Measurements from ENCODE around the gene IMPDH1. TPM values are rescaled to one million over a fixed set of nuclear protein-coding genes. Genes with fewer than 3 reads are reported as not detected.

Gene IMPDH1
- total RNA-seq, 3 donors from 2014 or later (not counting 1 experiment from before 2014, with no cell fraction given): 77.8 to 94.1 (median 89.6) TPM

DNA sequence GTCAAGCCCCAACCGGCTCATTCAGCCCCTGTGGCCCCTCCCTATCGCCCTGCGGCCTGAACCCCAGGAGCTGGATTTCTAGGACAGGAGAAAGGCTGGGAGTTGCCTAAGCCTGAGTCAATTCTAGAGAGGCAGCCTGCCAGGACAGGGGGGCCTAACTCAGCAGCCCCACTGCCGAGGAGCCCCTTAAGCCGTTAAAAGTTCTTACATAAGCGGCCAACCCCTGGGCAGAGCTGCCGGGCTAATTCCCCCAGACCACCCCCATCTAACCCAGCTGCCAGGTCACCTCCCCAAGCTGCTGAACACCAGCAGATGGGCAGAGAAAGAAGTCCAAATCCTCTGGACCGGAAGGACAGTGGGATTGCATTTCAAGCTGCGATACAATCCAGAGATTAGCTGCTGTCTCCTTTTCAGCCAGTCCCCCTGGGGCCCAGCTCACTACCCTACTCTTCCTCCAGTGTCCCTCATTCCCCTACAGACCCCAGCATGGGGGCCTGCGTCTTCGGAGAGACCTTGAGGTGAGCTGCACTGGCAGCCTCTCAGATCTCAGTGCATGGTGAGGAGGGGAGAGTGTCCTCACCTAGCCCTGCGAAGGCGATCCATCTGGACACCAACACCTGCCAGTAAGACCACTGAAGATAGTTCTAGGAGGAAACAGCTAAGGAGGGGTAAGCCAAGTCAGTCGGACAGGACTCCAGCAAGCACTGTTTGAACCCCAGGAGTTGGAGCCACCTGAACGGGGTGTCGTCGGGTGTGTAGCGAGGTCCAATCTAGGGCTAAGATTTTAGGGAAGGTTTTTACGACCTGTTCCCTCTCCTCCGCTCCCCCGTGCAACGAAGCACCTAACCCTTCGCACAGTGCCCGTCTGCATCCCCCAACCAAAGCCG lies 830 bp downstream of the IMPDH1 start:
- Mint-ChIP-seq H3K36me3 (no peaks in the 10 kb centered on the region), H3K4me3 (peak overlapping the region; percentile 90), H3K27me3 (ENCODE audit: low read depth in 2 of 2) (no peaks in the 10 kb centered on the region), H3K4me1 (peaks cover 39 to 47% of the 10 kb centered on the region in 2 donors), H3K27ac (peak overlapping the region; percentile 64 to 87), H3K9me3 (no peaks in the 10 kb centered on the region)
- TF ChIP-seq, protein P1, sequence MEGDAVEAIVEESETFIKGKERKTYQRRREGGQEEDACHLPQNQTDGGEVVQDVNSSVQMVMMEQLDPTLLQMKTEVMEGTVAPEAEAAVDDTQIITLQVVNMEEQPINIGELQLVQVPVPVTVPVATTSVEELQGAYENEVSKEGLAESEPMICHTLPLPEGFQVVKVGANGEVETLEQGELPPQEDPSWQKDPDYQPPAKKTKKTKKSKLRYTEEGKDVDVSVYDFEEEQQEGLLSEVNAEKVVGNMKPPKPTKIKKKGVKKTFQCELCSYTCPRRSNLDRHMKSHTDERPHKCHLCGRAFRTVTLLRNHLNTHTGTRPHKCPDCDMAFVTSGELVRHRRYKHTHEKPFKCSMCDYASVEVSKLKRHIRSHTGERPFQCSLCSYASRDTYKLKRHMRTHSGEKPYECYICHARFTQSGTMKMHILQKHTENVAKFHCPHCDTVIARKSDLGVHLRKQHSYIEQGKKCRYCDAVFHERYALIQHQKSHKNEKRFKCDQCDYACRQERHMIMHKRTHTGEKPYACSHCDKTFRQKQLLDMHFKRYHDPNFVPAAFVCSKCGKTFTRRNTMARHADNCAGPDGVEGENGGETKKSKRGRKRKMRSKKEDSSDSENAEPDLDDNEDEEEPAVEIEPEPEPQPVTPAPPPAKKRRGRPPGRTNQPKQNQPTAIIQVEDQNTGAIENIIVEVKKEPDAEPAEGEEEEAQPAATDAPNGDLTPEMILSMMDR (IDR thresholded peaks at IDR 0.05): no peak
- Histone ChIP-seq H3K4me3 (ENCODE audit: low read length) (peak overlapping the region; percentile 99), H3K9me3 (ENCODE audit: control insufficient read depth, insufficient read depth, low read length) (no peaks in the 10 kb centered on the region), H3K27ac (ENCODE audit: low read length) (peak overlapping the region; percentile 68), H3K4me1 (ENCODE audit: control insufficient read depth, insufficient read depth, low read length) (peaks cover 59% of the 10 kb centered on the region), H3K27me3 (ENCODE audit: control insufficient read depth, insufficient read depth, low read length) (no peaks in the 10 kb centered on the region), H3K36me3 (ENCODE audit: control insufficient read depth, insufficient read depth, low read length) (no peaks in the 10 kb centered on the region)
- 34% methylated on average over 25 of the region's 25 CpGs for WGBS (ENCODE audit: insufficient coverage)
- DNase-seq (no peak), ATAC-seq (no peak)
- intact Hi-C loops (cut with micrococcal nuclease): loop anchor here (1.0 to 5.0 kb wide), 2 partner anchors 14 to 48 kb away; partner anchors contain the start of gene HILPDA

DNA sequence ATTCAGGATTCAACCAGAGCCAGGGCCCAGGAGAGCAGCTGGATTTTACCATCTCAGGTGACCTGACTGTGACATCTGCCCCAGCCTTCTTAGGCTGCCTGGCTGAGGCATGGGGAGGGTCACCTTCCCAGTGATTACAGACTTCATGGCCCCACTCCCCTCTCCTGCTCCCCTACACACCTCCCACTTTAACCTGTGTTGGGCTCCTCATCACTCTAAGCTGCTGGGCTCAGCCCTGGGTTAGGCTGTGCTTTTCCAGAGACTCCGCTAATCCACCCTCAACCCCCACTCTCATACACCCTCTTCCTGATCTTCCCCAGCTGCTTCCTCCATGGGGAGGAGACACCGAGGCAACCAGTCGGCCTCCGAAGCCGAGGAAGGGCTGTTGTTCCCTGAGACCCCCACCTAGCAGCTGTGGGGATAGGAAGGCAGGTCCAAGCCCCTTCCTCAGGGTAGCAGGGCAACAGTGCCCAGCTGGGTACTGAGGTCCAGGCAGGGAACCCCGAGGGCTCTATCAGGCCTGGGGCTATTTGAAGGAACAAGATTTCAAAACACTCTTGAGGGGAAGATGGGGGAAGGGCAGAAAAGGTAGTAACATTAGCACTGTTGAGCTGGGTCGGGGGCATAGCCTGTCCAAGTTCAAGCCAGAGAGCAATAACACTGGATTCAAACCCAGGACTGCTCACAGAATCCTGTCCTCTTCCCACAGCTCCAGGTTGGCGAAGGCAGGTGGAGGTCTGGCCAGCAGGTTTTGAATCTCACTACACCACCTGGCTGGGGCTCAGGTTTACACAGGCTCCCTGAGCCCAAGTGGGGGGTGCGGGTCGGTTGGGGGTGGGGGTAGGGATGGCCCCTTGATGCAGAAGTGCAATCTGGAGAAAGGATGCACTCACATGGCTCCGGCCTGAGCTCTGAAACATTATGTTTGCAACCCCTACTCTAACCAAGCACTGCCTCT lies 1.8 kb downstream of the IMPDH1 start:
- 62% methylated on average over 10 of the region's 11 CpGs for WGBS (ENCODE audit: insufficient coverage)
- Histone ChIP-seq H3K27me3 (ENCODE audit: control insufficient read depth, insufficient read depth, low read length) (no peaks in the 10 kb centered on the region), H3K9me3 (ENCODE audit: control insufficient read depth, insufficient read depth, low read length) (no peaks in the 10 kb centered on the region), H3K36me3 (ENCODE audit: control insufficient read depth, insufficient read depth, low read length) (no peaks in the 10 kb centered on the region), H3K4me1 (ENCODE audit: control insufficient read depth, insufficient read depth, low read length) (peaks cover 64% of the 10 kb centered on the region), H3K27ac (ENCODE audit: low read length) (peak overlapping the region; percentile 68), H3K4me3 (ENCODE audit: low read length) (no peak overlapping the region)
- intact Hi-C loops (cut with micrococcal nuclease): loop anchor here (5.0 kb wide), 1 partner anchor 49 kb away; the partner anchor contains the start of gene HILPDA
- H3K27ac Mint-ChIP-seq: peak overlapping the region; percentile 54 to 87
- H3K4me3 Mint-ChIP-seq: peak overlapping the region; percentile 58
- no peaks in the 10 kb centered on the region for H3K9me3 Mint-ChIP-seq
- ATAC-seq (no peak), DNase-seq (peak in 1 of 2 donors; percentile 26)
- H3K36me3 Mint-ChIP-seq: no peaks in the 10 kb centered on the region
- H3K4me1 Mint-ChIP-seq: peaks cover 46 to 54% of the 10 kb centered on the region in 2 donors
- H3K27me3 Mint-ChIP-seq (ENCODE audit: low read depth in 2 of 2): no peaks in the 10 kb centered on the region
- TF ChIP-seq, protein P1 (IDR thresholded peaks at IDR 0.05): no peak

DNA sequence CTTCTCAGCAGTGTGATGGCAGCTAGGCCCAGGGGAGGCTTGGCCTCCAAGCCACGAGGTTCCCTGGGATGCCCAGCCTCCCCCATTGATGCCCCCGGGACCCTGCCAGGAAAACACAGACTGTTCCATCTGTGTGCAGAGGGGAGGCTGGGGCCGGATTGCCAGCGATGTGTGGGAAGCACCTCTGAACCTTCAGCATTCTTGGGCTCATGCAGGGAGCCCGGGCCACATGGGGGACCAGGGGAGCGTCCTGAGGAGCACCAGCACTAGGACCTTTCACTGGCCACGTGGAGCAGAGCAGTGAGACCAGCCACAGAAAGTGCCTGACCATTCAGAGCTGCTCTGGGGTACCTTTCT lies 2.6 kb downstream of the IMPDH1 start:
- no peak for ATAC-seq
- H3K4me1 Mint-ChIP-seq: peaks cover 46 to 54% of the 10 kb centered on the region in 2 donors
- DNase-seq: no peak
- Histone ChIP-seq H3K4me3 (ENCODE audit: low read length) (no peak overlapping the region), H3K27ac (ENCODE audit: low read length) (peak overlapping the region; percentile 60), H3K36me3 (ENCODE audit: control insufficient read depth, insufficient read depth, low read length) (peaks cover 2% of the 10 kb centered on the region), H3K9me3 (ENCODE audit: control insufficient read depth, insufficient read depth, low read length) (no peaks in the 10 kb centered on the region), H3K4me1 (ENCODE audit: control insufficient read depth, insufficient read depth, low read length) (peaks cover 64% of the 10 kb centered on the region), H3K27me3 (ENCODE audit: control insufficient read depth, insufficient read depth, low read length) (no peaks in the 10 kb centered on the region)
- H3K36me3 Mint-ChIP-seq: no peaks in the 10 kb centered on the region
- intact Hi-C loops (cut with micrococcal nuclease): loop anchor here (5.0 kb wide), 1 partner anchor 50 kb away; the partner anchor contains the start of gene HILPDA
- H3K9me3 Mint-ChIP-seq: no peaks in the 10 kb centered on the region
- TF ChIP-seq, protein P1 (IDR thresholded peaks at IDR 0.05): no peak
- peak overlapping the region; percentile 54 to 73 for H3K27ac Mint-ChIP-seq
- no peaks in the 10 kb centered on the region for H3K27me3 Mint-ChIP-seq (ENCODE audit: low read depth in 2 of 2)
- H3K4me3 Mint-ChIP-seq: peak overlapping the region; percentile 21
- WGBS (ENCODE audit: insufficient coverage): 83% methylated on average over 7 of the region's 7 CpGs
